SK-N-MC (cell line): ENCODE measurements around the gene COL13A1.

Source experiments
- EZH2 ChIP-seq: fragments of 200-600 bp; sonication (generic); IDR thresholded peaks from one replicate; pipeline ENCODE4 v1.6.1; 2017; ENCODE audit warnings: antibody characterized with exemption
- POLR2AphosphoS5 ChIP-seq: IDR thresholded peaks from 2 replicates; pipeline ENCODE4 v1.6.1; 2012; ENCODE audit warnings: mild to moderate bottlenecking, low read depth, low read length, borderline replicate concordance

DNA sequence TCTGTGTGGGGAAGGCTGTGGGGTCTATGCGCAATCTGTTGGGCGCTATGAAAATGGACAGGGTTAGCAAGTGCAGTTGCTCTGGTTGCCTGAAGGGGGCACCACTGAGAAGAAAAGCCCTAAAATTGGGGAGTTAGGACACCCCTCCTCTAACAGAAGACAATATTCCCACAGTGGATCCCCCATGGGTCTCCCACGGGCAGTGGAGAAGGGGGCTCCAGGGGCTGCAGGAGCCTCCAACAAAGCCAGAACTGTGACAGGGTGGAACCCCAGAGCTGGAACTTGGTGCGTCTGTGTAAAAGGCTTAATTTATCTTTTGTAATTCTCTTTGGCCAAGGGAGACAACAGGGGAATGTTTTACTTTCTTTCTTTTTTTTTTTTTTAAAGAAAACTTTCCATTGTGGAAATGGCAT lies 12.5 kb upstream of the COL13A1 start:
- TF ChIP-seq EZH2 (no peak), POLR2AphosphoS5 (no peak)
